ENCODE results near the gene NOL4L.

The NOL4L gene

DNA sequence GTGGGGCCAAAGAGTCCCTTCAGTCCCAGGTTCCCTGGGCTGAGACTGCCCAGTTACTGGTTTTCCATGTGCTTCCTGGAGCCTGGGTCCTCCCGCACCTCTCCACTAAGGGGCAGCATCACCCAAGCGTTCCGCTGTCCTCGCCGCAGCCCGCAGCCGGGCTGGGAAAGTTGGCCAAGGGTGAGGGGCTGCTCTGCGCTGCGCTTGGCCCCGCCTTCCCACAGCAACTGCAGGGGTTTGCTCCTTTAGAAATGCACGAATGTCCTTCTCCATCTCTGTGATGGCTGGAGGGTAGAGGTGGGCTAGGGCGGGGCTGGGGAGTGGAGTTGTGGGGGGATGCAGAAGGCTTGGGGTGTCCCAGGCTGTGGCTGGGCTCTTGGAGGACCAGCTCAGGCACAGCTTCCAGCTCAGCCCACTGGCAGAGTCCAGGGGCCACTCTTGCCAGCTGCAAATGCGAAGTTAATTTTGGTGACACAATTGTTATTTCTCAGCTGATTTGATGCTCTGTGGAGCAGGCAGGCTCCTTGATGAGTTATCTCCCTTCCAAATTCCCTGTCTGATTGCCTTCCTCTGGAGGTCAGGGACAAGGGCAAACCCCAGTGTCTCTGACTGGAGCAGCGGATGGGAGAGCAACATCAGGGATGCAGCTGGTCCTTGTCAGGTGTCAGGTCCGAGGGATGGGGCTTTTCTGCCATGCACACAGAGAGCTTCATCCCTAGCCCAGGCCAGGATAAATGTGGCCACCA is 63.2 kb downstream of the NOL4L start:
- DNase-seq: peak; percentile 25

DNA sequence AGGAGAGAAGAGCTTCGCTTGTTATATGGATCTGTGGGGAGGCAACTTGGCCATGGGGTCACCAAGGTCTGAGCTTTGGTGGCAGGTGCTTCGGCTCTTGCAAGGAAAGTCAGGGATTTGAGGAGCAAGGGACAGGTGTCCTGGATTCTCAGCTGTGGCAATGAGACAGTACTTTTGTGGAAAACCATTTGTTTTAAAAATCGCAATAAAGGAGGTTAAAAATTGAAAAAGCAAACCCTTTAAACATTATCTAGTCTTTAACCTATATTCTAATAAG is 64.3 kb downstream of the NOL4L start:
- no peak for DNase-seq

DNA sequence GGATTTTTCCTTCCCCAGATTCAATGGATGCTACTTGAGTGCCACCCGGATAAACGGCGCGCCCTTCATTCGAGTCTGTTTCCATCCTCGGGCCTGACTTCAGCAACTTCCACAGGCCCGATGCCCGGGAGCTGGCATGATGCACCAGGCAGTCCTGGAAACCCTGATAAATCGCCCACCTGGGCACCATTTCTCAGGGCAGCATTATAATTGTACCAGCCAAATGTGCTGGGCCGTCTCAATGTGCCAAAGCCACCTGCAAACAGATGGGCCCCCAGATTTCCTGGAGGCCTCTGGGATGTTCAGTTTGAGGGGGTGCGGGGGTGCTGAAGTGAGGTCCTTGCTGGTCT is 65.8 kb downstream of the NOL4L start:
- DNase-seq: no peak

DNA sequence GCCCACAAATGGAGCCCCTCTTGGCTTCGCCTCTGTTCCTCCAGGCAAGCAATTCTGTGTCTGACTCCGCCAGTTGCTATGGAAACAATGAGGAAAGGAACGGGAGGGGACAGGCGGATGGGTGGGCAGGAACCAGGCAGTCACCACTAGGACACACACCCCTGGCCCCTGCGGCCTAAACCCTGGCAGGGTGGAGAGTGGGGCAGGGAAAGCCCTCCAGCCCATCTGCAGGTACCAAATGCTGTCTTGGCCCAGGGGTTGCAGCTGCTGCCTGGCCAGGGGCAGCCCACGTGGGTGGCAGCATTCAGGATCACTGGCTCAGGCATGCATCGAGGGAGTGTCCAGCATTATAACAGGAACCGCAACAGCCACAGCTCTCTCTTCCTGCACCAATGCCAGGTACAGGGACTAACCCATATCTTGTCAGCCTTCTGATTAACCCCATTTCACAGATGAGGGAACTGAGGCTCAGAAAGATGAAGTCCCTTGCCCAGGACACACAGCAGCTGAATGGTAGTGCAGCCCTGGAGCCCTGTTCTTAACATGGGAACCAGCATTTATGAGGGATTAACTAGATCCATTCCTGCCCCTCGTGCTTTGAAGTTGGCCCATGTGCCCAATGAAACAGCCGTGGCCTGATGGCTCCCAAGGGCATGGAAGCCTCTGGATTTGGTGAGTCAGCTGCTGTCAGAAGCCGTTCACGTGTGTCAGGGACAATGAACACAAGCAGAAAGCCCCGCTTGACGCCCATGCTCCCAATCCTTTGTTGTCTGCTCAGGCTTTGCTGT is 66.3 kb downstream of the NOL4L start:
- no peak for DNase-seq

DNA sequence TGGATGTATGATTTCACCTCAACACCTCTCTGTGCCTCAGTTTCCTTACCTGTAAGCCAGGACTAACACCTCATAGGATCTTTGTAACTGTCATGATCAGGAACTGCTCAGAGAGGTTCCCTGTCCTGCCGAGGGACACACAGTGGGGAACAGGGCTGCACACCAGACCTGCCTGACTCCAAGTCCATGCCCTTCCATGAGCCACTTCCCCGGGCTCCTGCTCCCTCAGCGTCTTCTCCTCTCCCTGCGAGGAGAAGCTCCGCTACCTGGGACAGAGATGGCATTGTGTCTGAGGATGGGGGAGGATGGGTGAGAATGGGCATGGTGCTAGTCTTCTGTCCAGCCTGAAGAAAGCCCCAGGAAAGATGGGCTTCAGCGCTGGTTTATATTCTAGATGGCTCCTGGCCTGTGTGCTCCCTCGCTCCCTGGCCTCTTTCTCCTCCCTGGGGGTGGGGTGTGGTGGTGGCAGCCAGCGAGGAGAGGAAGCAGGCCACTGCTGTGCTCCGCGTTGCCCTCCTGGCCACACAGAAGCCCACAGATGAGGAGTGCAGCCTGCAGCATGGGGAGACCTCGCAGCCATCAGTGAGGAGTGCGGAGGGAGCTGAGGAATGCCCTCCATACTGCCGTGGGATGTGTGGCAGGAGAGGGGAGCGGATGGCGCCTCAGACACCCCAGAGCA is 67.1 kb downstream of the NOL4L start:
- DNase-seq: no peak

DNA sequence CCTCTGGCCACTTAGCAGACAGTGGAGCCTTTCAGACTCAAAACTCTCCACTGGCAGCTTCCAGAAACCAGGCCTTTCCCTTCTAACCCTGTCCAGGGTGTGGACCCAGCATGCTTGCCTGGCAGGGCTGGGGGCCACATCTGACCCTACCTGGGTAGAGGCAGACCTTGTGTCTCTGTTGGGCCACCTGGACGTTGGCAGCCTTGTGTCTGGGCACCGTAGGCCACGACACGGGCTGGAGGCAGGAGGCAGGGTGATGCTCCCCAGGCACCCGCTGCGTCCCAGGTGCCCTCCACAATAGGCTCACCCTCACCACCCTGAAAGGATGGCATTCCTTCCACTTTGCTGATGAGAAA is 67.6 kb downstream of the NOL4L start:
- DNase-seq: no peak

DNA sequence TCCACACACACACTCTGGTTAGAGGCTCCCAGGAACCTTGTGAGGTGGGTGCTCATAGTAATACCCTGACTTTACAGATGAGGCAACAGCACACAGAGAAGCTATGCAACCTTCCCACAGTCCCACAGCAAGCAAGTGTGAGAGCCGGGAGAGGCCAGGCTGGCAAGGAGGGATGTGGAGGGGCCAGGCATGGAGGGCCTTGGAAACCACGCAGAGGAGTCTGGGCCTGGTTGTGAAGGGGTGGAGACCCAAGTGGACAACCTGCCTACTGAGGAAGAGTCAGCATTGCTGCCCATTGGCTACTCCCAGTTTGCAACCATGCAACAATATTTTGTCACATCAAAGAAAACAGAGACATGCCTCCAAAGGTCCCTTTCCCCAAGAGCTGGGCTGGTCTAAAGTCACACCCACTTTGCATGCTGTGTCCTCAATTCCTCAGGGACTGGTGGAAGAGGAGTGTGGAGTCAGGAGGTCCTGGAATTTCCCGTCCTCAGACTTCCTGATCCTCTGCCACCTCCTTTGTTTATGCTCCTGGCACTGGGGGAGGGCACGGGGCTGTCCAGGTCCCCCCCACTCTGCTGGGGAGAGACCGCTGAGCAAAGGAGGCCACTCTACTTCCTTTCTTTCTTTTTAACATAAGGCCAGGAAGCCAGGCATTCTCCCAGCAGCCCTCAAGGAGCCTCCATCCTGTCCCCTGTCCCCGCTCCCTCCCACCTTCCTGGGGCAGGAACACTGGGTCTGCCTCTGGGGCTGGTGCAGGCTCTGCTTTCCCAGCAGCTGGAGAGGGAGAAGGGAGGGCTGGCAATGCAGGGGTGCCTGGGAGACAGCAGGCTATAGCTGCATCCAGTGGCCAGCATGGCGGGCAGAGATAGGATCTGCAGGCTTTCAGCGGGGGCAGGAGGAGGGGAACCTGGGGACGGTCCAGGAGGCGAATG is 68.3 kb downstream of the NOL4L start:
- DNase-seq: no peak

DNA sequence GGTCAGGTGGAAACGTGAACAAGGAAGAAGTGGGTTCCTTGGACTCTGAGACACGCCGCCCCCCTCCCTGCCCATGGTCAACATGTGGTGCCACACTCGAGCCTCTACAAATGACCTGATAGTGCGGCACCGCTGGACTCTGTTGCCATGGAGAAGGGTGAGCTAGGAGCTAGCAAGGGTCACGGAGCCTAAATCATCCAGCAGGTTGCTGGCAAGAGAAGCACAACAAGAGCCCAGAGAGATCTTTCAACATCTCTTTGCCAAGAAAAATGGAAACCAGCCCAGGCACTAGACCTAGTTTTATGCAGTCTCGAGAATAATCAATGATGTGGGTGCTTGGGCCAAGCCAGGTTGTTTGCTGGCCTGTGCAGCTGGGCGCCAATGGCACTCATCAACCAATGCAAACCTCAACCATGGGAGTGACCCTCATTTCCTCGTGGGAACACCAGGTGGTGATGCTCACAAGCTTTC is 69.5 kb downstream of the NOL4L start:
- DNase-seq: no peak

DNA sequence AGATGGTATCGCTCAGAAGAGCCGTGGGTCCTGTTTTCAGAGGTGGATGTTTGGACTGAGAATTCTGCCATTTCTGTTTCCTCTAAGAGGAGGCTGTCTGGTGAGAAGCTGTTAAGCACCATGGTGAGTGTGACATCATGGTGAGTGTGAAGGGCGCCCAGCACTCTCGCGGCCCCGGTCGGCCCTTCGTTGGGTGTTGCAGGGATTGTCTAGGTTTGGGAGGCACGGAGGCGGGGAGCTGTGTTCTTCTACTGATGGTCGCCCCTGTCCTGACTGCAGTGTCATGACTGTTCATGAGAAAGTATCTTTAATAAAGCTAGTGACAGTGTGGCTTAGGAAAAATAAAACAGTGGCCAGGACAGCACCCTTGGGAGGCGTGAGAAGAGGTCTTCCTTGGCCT is 70.4 kb downstream of the NOL4L start:
- no peak for DNase-seq

DNA sequence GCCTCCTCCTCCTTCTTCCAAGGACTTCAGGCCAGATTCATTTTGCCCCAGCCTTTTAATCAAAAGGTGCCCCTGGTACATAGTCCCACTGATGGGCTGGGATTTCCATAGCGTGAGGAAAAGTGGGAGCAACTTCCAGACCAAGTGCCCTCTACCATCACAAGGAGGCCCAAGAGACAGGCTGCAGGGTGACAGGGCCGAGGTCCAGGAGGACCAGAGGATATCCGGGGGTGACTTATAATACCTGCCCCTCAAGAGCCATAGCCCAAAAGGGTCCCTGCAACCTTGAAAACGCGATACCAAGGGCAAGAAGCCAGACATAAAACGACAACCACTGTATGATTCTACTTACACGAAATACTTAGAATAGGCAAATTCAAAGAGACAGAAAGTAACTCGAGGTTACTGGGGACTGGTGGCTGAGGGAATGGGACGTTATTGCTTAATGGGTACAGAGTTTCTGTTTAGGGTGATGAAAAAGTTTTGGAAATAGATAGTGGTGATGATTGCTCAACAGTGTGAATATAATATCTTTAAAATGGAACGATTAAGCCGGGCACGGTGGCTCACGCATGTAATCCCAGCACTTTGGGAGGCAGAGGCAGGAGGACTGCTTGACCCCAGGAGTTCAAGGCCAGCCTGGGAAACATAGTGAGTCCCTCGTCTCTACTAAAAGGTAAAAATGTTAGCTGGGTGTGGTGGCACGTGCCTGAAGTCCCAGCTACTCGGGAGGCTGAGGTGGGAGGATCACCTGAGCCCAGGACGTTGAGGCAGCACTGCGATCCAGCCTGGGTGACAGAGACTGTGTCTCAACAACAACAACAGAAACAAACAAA is 71.9 kb downstream of the NOL4L start:
- no peak for DNase-seq

DNA sequence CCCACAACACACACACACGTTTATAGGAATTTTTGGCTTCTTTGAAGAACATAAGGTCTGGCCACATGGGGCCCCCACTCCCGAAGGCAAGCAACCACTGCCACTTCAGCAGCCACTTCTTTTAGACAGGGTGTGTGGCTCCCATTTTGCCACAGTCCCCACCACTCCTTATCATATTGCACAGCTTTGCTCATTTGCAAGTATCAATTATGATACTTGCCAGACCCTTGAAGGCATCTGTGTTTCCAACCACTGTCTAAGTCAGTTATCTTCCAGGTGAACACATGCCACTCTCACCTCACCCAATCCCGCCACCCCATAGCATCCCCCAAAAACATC is 73.1 kb downstream of the NOL4L start:
- DNase-seq: no peak

DNA sequence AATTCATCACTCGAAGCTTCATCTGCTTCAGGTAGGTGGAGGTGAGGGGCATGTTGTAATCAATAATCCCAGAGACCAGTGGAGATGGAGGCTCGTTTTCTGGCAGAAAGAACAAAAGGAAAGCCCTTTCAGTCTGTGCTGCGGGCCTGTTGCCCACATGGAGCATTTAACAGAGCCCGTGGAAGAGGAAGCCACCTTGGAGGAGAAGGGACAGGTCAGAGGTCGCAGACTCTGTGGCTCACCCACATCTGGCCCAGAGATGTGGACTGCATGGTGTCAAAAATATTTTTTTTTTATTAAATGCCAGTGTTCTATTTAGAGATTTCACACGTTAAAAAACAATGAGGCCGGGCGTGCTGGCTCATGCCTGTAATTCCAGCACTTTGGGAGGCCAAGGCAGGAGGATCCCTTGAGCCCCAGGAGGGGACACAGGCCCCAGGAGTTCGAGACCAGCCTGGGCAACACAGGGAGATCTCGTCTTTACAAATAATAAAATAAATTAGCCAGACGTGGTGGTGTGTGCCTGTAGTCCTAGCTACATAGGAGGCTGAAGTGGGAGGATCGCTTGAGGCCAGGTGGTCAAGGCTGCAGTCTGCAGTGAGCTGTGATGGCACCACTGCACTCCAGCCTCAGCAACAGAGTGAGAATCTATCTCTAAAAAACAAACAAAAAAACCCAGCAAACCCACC is 73.6 kb downstream of the NOL4L start:
- DNase-seq: no peak

DNA sequence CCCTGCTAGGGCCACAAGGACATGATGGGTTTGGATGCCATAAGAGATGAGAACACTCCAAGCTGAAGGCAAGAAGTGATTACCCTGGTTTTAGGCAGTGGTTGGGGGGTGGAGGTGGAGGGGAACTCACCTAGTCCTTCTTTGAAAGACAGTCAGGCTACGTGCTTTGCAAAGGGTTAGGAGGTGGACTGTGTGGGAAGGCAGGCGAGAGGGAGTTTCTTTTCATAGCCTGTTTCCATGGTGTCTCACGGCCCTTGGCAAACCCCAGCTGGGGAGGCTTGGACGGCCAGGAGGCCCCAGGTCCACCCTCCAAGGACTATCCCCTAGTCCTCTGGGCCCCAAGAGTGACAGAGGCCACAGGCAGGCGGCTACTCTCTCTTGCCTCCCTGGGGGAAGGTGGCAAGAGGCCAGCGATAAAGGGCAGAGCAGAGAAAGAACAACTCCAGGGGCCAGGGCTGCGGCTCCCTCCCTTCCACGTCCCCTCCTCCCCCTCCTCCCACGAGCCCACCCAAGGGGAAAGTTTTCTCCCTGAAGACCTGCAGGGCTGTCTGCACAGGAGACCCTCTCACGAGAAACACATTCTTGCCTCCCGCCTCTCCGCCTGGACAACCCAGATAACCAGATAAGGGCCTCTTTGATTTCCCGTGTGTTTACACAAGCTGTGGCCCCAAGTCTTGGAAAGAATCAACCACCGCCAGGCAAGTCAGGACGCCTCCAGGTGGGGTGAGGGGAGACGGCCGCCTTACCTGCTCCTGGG is 74.4 kb downstream of the NOL4L start:
- DNase-seq: no peak

DNA sequence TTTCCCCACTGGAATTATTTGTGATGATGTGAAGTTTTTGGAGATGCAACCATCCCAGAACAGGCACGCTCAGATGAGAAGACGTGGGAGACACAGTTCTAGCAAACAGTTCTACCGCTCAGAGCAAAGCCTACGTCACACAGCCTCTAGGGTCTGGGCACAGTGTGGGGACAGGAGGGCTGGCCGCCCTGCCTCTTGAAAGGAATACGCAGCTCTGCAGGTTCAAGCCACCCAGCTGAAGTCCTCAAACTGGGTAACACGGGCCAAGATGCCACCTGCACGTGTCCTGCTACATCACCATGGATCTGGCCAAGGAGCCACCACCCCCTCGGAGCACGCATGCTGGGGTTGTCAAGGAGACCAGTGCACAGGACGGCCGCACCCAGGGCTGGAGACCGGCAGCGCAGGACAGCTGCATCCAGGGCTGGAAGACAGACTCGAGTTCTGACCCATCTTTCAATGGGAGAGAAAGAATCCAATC is 75.0 kb downstream of the NOL4L start:
- DNase-seq: no peak

DNA sequence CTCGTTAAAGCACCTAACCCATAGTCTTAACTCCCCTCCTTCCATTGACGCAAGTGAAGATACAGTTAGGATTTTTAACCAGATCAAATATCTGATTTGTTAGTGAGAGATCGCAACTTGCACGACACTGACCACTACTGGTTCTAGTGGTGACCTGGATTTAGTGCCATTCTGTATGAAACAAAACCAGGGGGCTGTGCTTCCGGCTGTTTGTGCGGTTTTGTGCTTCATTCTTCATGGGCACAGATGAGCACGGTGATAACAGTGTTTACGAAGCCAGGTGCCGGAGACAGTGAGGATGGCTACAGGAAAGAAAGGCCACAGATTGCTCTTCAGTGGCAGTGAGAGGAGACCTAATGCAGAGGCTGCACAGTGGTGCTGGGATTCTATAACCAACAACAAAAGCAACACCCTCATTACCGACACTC is 75.5 kb downstream of the NOL4L start:
- peak; percentile 25 for DNase-seq

DNA sequence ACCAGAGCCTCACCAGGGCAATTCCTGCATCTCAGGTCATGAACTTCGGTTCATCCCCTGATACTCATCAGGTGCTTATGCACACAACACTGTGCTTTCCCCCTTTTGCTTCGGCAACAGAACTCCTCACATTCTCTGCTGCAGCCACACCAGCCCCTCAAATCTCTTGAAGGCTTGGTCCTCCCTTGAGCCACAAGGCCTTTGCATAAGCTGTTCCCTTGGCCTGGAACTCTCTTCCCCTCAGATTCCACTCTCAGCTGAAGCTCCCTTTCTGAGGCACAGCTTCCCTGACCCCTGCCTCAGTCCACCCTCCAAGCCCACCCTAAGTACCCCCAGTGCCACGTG is 76.4 kb downstream of the NOL4L start:
- no peak for DNase-seq

DNA sequence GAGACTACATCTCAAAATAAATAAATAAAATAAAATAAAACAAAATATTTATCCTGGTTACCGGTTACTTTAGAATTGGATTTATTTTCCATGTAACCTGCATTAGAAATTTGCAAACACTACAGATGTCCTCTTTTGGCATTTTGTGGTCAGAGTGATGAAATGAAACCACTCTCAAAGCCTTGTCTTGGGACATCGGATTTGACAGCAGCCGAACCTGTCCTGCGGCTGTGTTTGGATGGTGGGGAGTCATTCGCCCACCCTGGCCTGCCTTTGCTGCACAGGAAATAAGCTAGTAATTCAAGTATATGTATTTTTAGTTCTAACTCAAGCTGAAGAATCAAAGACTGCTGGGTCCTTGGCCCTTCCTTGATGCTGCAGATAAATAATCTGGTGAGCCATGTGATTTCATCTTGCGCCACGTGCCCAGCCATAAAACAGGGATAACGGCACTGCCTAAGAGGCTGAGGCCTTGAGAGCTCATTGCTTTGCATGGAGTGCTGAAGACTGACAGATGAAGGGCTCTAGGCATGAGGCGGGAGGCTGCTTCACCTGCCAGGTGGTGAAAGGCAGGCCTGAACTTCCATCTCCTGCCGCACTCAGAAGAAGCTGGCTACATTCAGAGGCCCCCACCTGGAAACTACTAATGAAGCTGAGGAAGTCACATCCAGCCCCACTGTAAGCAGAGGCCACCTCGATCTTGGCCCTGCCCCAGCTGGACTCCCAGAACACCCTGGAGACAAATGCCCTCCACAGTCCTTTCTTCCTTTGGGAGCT is 76.9 kb downstream of the NOL4L start:
- no peak for DNase-seq

DNA sequence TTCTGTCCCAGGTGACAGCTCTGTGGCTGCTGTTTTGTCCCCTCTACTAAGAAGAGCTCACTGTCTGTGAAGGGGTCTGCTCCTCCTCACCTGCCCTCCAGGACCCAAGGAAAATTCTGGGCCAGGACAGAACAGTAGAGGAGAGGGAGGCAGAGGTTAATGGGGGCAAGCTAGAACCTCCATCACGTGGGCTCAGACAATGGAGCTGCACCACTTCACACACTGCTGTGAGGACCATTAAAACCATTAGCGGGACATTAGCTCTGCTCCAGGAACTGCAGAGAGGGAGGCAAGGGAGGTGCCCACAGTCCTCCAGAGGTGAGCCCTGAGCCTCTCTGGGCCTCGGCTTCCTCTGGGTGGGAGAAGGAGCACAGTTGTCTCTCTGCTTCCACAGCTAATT is 78.4 kb downstream of the NOL4L start:
- no peak for DNase-seq

DNA sequence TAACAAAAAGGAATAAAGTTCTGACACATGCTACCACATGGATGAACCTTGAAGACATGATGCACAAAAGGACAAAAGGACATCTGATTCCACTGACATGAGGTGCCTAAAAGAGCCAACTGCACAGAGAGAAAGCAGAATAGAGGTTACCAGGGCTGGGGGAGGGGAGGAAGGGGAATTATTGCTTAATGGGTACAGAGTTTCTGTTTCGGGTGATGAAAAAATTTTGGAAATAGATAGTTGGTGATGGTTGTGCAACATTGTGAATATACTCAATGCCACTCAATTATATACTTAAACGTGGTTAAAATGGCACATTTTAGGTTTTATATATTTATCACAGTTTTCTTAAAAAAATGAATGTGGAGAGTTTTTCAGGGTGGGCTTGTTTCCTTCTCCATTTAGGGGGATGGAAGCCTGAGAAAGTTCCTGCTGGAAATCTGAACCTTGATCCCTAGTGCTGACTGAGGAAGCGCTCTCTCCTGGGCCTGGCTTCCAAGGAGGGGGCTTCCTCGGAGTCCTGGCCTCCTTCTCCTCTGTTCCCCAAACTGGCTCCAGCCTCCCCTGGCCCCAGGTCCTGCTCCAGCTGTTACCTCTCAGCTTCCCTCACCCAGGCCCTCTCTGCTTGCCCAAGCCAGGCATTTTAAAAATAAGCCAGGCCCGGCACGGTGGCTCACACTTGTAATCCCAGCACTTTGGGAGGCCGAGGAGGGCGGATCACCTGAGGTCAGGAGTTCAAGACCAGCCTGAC is 79.2 kb downstream of the NOL4L start:
- DNase-seq: no peak
